OCI-LY1 (cell line): Measurements from ENCODE around the gene ENPP3.

Experiments used
- CTCF ChIP-seq: fragments of 200-600 bp; sonication (generic), shearing (Covaris generic); IDR thresholded peaks from 2 replicates; pipeline ENCODE4 v1.5.1; 2017; ENCODE audit warnings: mild to moderate bottlenecking, antibody characterized with exemption, low read length, moderate library complexity, mixed read lengths
- EZH2 ChIP-seq: fragments of 200-600 bp; sonication (generic), shearing (Covaris generic); IDR thresholded peaks from 2 replicates; pipeline ENCODE4 v1.8.0; 2017; ENCODE audit warnings: borderline replicate concordance, mixed run types, mild to moderate bottlenecking, antibody characterized with exemption, low read length, moderate library complexity, mixed read lengths

GRCh38 chr6:131629651-131630050 lies 7.5 kb upstream of the ENPP3 start:
- TF ChIP-seq CTCF (no peak), EZH2 (no peak)
